Right cardiac atrium (tissue), 5 donors: Measurements from ENCODE around the gene BTBD16. TPM values are rescaled to one million over a fixed set of nuclear protein-coding genes. Genes with fewer than 3 reads are reported as not detected.

Experiments
- ATAC-seq, 2 donors: fragments of 200-7000 bp; cut with Tn5 transposase; one replicate each; pipeline versions ENCODE4 v1.8.0 to v1.9.1; 2020; ENCODE audit warnings: moderate library complexity in 2 of 2, mild to moderate bottlenecking in 1 of 2
- DNase-seq, 3 donors: peaks; one replicate each; pipeline ENCODE4 v3.0.0-alpha.2; 2020
- H3K27ac ChIP-seq: one replicate; pipeline ENCODE4 v1.5.1; 2013; ENCODE audit warnings: mild to moderate bottlenecking, low read length, control low read depth, moderate library complexity
- H3K27me3 ChIP-seq: one replicate; pipeline ENCODE4 v1.6.1; 2013; ENCODE audit not compliant: control insufficient read depth, insufficient read depth
- H3K4me1 ChIP-seq: one replicate; pipeline ENCODE4 v1.6.1; 2013; ENCODE audit warnings: low read length; ENCODE audit not compliant: control insufficient read depth, insufficient read depth
- H3K4me3 ChIP-seq: one replicate; pipeline ENCODE4 v1.5.1; 2013; ENCODE audit warnings: low read length, control low read depth
- H3K9me3 ChIP-seq: one replicate; pipeline ENCODE4 v1.6.1; 2013; ENCODE audit warnings: low read length; ENCODE audit not compliant: control insufficient read depth
- WGBS: extraction: QIAGEN DNeasy Blood & Tissue Kit; methylation state at CpG from one replicate; pipeline ENCODE4 v1.1.7; 2013; 5-methylcytosine and 5-hydroxymethylcytosine counted together
- intact Hi-C, 4 donors: fragments of 100-400 bp; cut with DNase I; formaldehyde crosslinking; loops; one replicate each; pipeline versions ENCODE4 v1.11.0 to v1.14.0; 2022 to 2023
- polyA plus RNA-seq: library from polyadenylated mRNA; stranded (reverse); fragments of 200-250 nt; gene quantifications from one replicate; pipeline ENCODE4 v1.2.3, GENCODE V29; 2013
- total RNA-seq, 4 donors: library from RNA; stranded (reverse); fragmentation: NEBNext Ultra II Directional; extraction: Animal tissue kit (Norgen Biotek cat#: 25700); gene quantifications; one replicate each; pipeline ENCODE4 v1.2.1, GENCODE V29; 2021
- donor health status: healthy with polysubstance abuse.
- donor health status: DM: no; HTN: yes; CAD: no.
- donor health status: DM: no; HTN: no; CAD: no.
- donor health status: DM: no; HTN: yes; CAD: no; lungs with severe emphysema.
- donor health status: DM: yes; HTN: yes; CAD: no.

Gene BTBD16
- total and polyA plus RNA-seq, 5 donors: 0.11 to 0.17 TPM; not detected in 3

DNA sequence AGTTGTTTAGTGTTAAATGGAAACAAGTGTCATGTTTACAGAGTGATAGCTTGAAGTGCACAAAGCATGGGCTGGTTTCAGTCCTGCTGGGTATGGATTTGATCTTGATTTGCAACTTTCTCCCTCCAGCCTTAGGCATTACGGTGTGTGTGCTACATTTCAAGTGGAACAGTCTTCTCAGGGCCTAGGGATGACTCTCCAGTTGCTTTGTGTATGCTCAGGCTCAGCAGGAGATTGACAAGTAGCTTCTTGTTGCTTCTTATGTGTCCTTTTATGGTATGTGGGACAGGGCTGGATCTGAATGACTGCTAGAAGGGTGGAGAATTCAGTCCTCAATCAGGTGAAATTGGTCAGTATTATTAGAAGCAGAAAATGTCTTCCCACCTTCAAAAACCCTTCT, 52.1 kb downstream of the BTBD16 start:
- Histone ChIP-seq H3K27me3 (no peaks in the 10 kb centered on the region), H3K27ac (no peak overlapping the region), H3K4me1 (no peaks in the 10 kb centered on the region), H3K4me3 (no peak overlapping the region), H3K9me3 (no peaks in the 10 kb centered on the region)
- ATAC-seq (no peak), DNase-seq (no peak)
- 63% methylated on average over 1 of the region's 1 CpG for WGBS
- intact Hi-C loops: no loop called here

DNA sequence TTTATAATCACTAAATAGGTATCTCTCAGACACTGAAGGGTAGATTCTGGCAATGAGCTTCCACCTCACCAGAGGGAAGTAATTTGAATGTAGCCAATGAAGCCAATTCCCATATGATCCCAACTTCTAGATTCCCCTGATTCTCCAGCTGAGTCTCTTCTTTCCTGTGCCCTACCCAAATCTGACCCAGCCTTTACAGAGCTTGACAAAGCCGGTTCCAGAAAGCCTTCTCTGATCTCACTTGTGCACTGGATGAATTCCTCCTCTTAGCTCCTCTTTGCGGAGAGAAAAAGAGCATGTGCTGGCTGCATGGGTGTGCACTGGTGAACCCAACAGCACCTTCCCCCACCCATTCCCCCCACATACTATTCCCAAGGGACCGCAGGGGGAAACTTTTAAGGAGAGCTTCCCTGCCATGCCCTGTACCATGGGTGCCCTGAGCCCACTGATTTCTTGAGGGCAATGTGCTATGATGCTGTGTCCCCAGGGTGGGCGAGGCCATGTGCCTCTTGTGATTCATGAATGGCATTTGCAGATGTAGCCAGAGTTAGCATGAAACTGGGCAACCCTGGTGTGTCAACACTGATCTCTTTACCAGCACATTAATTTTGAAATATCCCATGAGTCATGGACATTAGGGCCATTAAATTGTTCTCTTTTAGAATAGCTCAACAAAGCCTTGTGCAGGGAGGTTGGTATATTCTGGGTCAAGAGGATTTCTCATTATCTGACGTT, 53.0 kb downstream of the BTBD16 start:
- DNase-seq (no peak), ATAC-seq (peak in 1 of 2 donors; percentile 46)
- H3K27ac ChIP-seq: no peak overlapping the region
- intact Hi-C loops: no loop called here
- no peaks in the 10 kb centered on the region for H3K4me1 ChIP-seq
- WGBS: 94% methylated on average over 5 of the region's 5 CpGs
- no peaks in the 10 kb centered on the region for H3K9me3 ChIP-seq
- no peaks in the 10 kb centered on the region for H3K27me3 ChIP-seq
- H3K4me3 ChIP-seq: no peak overlapping the region

DNA sequence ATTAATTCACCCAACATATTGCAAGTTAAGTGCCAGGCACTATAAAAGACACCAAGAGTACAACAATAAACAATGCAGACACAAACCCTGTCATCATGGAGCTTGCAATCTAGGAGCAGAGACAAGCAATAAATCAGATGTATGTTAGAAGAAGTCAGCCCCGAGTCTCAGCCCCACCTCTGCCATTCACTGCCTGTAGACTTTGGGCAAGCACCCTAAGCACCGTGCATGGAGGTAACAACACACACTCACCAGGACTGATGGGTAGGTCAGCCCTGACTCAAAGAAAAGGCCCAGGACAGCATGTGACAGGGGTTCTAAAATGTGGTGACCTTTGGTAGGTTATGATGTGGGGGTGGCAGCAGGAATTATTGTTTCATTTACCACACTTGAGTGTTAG, 54.1 kb downstream of the BTBD16 start:
- DNase-seq: no peak
- ATAC-seq: no peak
- no peaks in the 10 kb centered on the region for H3K4me1 ChIP-seq
- no peak overlapping the region for H3K27ac ChIP-seq
- 93% methylated on average over 2 of the region's 2 CpGs for WGBS
- no peaks in the 10 kb centered on the region for H3K27me3 ChIP-seq
- intact Hi-C loops: no loop called here
- H3K4me3 ChIP-seq: no peak overlapping the region
- H3K9me3 ChIP-seq: no peaks in the 10 kb centered on the region

DNA sequence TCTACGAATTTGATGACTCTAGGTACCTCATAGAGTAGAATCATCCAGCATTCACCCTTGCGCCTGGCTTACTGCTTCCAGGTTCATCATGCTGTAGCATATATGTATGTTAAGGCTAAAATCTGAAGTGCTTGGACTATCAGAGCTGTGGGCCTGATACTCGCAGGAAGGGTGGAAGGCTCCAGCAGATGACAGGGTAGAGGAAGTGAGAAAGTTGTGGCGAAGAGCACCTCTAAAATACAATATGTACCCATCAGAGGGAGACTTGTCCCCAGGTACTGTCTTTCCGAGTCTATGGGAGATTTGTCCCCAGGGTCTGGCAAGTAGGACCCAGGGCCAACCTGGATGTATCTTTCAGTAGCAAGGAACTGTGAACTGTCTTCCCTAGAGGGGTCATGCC, 55.3 kb downstream of the BTBD16 start:
- Histone ChIP-seq H3K4me1 (no peaks in the 10 kb centered on the region), H3K27ac (no peak overlapping the region), H3K9me3 (no peaks in the 10 kb centered on the region), H3K27me3 (no peaks in the 10 kb centered on the region), H3K4me3 (no peak overlapping the region)
- DNase-seq: no peak
- intact Hi-C loops: no loop called here
- no peak for ATAC-seq
- WGBS: 92% methylated on average over 5 of the region's 5 CpGs

DNA sequence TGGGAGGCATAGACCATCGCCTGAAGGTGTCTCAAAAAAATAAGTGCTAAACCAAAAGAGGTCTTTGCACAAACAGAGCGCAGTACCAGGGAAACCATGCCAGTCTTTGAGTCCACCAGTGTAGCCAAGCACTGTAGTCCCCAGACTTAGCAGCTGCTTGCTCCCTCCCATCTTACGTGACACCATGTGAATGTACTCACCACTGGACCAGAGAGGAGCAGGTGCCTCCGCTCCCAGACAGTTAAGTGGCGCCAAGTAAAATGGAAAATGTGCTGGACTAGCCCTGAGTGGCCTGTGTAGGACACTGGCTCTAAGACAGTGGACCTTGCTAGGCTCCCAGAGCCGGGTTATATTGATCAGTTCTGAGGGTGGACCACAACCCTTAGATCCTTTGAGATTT, 55.7 kb downstream of the BTBD16 start:
- DNase-seq (no peak), ATAC-seq (no peak)
- Histone ChIP-seq H3K4me1 (no peaks in the 10 kb centered on the region), H3K27me3 (no peaks in the 10 kb centered on the region), H3K27ac (no peak overlapping the region), H3K9me3 (no peaks in the 10 kb centered on the region), H3K4me3 (no peak overlapping the region)
- intact Hi-C loops: no loop called here
- 87% methylated on average over 6 of the region's 6 CpGs for WGBS

DNA sequence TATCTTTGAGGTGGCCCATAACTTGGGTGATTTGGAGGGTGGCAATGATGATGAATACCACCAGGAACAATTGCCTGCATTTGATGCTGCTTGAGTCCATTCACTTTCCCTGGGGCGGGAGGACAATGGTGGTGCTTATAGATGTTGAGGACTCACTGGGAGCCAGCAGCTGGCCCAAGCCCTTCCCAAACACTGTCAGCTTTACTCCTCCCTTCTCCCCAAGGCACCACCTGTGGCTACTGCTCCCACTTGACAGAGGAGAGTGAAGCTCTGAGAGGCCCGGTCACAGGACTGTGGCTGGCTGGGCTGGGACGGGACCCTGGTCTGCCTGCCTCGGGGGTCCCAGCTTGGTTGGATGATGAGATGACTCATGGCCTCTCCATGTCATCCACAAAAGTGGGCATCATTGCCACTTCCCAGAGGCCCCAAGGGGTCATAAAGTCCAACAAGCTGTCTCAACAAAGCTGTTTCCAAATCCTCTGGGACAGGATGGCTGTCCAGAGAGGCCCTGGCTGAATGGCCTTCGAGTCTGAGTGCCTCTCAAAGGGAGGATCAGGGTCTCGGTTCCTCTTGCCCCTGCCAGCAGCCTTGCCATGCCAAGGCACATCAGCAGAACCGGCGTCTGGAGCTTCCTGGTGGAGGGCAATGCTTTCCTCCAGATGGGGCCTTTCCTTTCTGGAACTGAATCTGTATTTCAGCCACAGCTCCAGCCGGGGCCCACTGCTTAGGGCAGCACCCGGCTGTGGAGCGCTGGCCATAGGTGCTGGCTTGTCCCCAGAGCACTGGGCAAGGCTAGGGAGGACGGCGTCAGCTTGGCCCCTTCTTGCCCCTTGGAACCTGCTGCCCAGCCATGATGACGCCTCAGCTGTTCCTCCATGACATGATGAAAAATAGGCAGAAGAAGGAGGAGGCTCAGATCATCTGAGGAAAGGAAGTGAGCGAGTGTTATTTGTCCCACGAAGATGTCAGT, 56.4 kb downstream of the BTBD16 start:
- Histone ChIP-seq H3K4me1 (no peaks in the 10 kb centered on the region), H3K4me3 (no peak overlapping the region), H3K9me3 (no peaks in the 10 kb centered on the region), H3K27me3 (no peaks in the 10 kb centered on the region), H3K27ac (no peak overlapping the region)
- DNase-seq: no peak
- ATAC-seq: no peak
- WGBS: 85% methylated on average over 16 of the region's 16 CpGs
- intact Hi-C loops: no loop called here

DNA sequence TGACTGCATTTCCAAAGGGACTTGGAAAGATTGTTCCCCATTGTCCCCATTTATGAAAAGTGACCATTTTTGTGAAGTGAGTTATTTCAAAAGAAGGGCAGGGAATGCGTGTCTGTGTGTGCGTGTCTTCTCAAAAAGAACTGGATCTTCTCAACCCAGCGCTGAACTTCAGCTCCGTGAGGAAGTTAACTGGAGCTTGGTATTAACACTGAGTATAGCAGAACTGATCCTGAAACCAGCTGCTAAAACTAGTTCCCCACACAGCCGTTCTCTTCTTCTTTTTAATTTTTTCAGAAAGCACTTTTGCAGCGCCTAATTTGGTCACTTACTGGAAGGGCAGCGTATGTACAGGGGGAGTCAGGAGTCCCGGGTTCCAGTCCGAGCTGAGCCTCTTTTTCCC, 57.6 kb downstream of the BTBD16 start:
- H3K27ac ChIP-seq: no peak overlapping the region
- WGBS: 72% methylated on average over 9 of the region's 9 CpGs
- ATAC-seq: peak in 1 of 2 donors; percentile 38
- intact Hi-C loops: no loop called here
- no peak for DNase-seq
- H3K4me1 ChIP-seq: no peaks in the 10 kb centered on the region
- H3K27me3 ChIP-seq: no peaks in the 10 kb centered on the region
- no peaks in the 10 kb centered on the region for H3K9me3 ChIP-seq
- H3K4me3 ChIP-seq: no peak overlapping the region

DNA sequence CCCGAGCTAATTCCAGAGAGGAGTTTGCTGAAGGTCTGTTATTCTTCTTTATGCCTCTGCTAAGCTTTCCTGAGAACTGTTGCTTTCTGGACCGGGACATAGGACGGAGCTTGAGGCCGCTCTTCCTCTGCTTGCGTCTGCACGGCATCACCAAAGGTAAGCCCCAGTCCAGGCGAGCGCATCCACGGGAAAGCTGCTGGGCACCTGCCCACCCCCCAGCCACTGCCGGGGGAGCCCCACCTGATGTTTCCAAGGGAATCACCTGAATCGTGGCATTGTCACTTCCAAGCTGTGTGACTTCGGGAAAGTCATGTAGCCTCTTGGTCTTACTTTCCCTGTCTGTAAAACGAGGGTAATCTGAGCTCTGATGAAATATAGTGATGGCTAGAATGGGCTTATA, 58.3 kb downstream of the BTBD16 start:
- intact Hi-C loops: no loop called here
- Histone ChIP-seq H3K4me1 (no peaks in the 10 kb centered on the region), H3K4me3 (no peak overlapping the region), H3K9me3 (no peaks in the 10 kb centered on the region), H3K27ac (no peak overlapping the region), H3K27me3 (no peaks in the 10 kb centered on the region)
- ATAC-seq: no peak
- 85% methylated on average over 13 of the region's 13 CpGs for WGBS
- no peak for DNase-seq

DNA sequence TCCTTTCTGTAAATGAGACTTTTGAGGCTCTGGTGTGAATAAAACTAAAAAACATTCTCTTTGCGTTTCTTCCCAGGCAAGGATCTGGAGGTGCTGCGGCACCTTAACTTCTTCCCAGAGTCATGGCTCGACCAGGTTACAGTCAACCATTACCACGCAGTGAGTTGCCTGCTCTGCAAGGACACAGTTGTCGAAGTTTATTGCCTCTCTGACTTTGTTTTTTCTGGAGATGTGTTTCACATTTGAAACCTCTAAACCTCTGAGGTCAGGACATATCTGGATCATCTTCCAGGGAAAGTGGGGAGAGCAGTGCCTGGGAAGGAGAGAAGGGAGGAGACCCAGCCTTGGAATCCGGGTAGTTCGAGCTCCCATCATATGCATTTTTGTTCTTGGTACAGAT, 60.0 kb downstream of the BTBD16 start:
- no peak for ATAC-seq
- 85% methylated on average over 7 of the region's 7 CpGs for WGBS
- intact Hi-C loops: no loop called here

DNA sequence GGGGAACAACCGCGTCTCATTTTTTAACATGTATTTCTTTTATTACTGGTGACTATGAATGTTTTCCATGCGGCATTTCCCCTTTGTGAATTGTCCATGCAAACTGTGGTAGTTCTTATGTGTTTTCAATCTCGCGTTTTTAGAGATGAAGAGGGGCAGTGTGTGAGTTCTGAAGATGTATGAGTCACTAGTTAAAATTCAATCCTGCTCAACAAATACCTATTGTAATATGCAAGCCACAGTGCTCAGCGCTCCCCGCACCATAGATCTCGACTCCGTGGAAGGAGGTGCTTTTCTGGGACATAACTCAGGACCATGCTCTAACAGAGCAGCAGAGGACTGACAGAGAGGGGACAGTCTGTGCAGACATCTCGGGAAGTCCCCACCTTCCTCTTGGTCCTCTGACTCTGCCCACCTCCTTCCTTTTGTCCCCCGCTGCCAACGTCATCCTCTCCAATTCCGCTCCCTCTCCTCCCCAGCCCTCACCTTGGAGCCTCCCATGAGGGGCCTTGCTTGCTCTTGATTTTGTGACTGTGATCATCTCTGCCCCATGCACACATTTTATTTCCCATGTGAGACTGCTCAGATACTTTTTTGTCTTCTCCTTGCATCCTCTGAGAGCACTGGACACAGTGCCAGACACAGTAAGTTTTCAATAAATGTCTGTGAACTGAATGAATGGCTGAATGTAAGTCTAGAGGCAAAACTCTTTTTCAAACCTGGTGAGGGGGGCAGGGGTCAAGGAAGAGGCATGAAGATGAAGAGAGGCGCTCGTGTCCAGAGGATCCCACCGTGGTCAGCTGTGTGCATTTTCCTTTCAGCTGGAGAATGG, 60.7 kb downstream of the BTBD16 start:
- H3K9me3 ChIP-seq: no peaks in the 10 kb centered on the region
- intact Hi-C loops: no loop called here
- H3K27me3 ChIP-seq: no peaks in the 10 kb centered on the region
- H3K4me3 ChIP-seq: no peak overlapping the region
- no peak for ATAC-seq
- 73% methylated on average over 16 of the region's 16 CpGs for WGBS
- DNase-seq: no peak
- no peaks in the 10 kb centered on the region for H3K4me1 ChIP-seq
- no peak overlapping the region for H3K27ac ChIP-seq

More for the DNA sequence above, 60.0 kb downstream of the BTBD16 start:
- H3K27me3 ChIP-seq: no peaks in the 10 kb centered on the region
- H3K4me3 ChIP-seq: no peak overlapping the region
- no peaks in the 10 kb centered on the region for H3K4me1 ChIP-seq
- H3K9me3 ChIP-seq: no peaks in the 10 kb centered on the region
- no peak overlapping the region for H3K27ac ChIP-seq
- DNase-seq: no peak

DNA sequence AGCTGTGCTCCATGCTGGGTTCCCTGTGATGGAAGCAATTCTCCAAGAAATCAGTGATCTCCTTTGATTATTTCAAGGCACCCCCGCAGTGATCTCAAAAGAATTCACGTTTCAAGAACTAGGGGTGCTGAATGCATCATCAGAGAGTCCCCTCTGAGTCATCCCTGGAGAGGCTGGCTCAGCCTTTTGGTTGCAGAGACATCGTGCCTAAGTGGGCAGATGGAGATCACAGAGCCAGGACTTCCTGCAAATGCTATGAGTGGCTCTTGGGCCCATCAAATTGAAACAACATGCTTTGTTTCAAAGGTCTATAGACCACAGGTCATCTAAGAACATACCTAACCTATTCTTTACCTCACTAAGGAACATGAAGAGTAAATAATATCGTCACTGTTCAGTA, 61.9 kb downstream of the BTBD16 start:
- DNase-seq (no peak), ATAC-seq (no peak)
- intact Hi-C loops: no loop called here
- 83% methylated on average over 4 of the region's 4 CpGs for WGBS
- H3K27me3 ChIP-seq: no peaks in the 10 kb centered on the region
- H3K4me3 ChIP-seq: no peak overlapping the region
- H3K27ac ChIP-seq: no peak overlapping the region
- H3K9me3 ChIP-seq: no peaks in the 10 kb centered on the region
- H3K4me1 ChIP-seq: no peaks in the 10 kb centered on the region
